ENCODE measurements around the gene TNRC6A. TPM values are rescaled to one million over a fixed set of nuclear protein-coding genes. Genes with fewer than 3 reads are reported as not detected.

The TNRC6A gene
- total and polyA plus RNA-seq, 2 experiments from 2014 or later = 93.1 to 124 TPM

GRCh38 chr16:24837969-24838368, 108.5 kb downstream of the TNRC6A start:
- Histone ChIP-seq H3K4me2 (no peak overlapping the region), H3K4me1 (ENCODE audit: insufficient read depth) (no peaks in the 10 kb centered on the region), H3K27ac (ENCODE audit: low read depth) (no peak overlapping the region), H3K36me3 (ENCODE audit: insufficient read depth) (no peaks in the 10 kb centered on the region), H3K27me3 (ENCODE audit: insufficient read depth) (no peaks in the 10 kb centered on the region), H4K20me1 (replicated peaks; ENCODE audit: insufficient read depth) (no peaks in the 10 kb centered on the region; the same call in 1 of the 2 replicates), H3K4me3 (no peak overlapping the region), H3K9me2 (ENCODE audit: insufficient read depth) (0 out of 2 replicates have a peak, but pooled peaks cover 5% of the 10 kb centered on the region), H3F3A (replicated peaks; ENCODE audit: low read depth) (no peaks in the 10 kb centered on the region), H3K79me2 (replicated peaks; ENCODE audit: insufficient read depth) (no peaks in the 10 kb centered on the region), H2AFZ (no peak overlapping the region)
- no peak for DNase-seq (ENCODE audit: low spot score)
- no peak for ATAC-seq
- no peaks in the 10 kb centered on the region; the same call in 2 of the 3 replicates for H3K9me3 Mint-ChIP-seq
- H3K27me3 Mint-ChIP-seq (ENCODE audit: insufficient read depth, low read depth, poor library complexity) = peaks cover 2% of the 10 kb centered on the region
- H3K4me3 Mint-ChIP-seq = no peak overlapping the region
- H3K27ac Mint-ChIP-seq = no peak overlapping the region
- no peaks in the 10 kb centered on the region for H3K36me3 Mint-ChIP-seq (ENCODE audit: low read depth)
- TF ChIP-seq CREB1 (CRISPR knock-in tag; IDR thresholded peaks at IDR 0.05; ENCODE audit: low read depth) (no peak), EZH2 (IDR thresholded peaks at IDR 0.05; ENCODE audit: low read depth, unreplicated experiment) (no peak), EZH2phosphoT487 (IDR thresholded peaks at IDR 0.05; ENCODE audit: unreplicated experiment) (no peak), NANOG (IDR thresholded peaks at IDR 0.05; ENCODE audit: borderline replicate concordance) (no peak), ETS1 (IDR thresholded peaks at IDR 0.05) (no peak), REST (IDR thresholded peaks at IDR 0.05; ENCODE audit: unreplicated experiment) (no peak), JUNB (IDR thresholded peaks at IDR 0.05; ENCODE audit: unreplicated experiment) (no peak), CTCF (conservative IDR thresholded peaks at IDR 0.05; ENCODE audit: low read depth in 2 of 2) (no peak), POLR2AphosphoS5 (IDR thresholded peaks at IDR 0.05; ENCODE audit: low read depth) (no peak), STAT1 (IDR thresholded peaks at IDR 0.05; ENCODE audit: unreplicated experiment) (no peak), ZNF462 (CRISPR knock-in tag; IDR thresholded peaks at IDR 0.05) (no peak), ZNF331 (CRISPR knock-in tag; IDR thresholded peaks at IDR 0.05; ENCODE audit: low read depth) (no peak), ZNF114 (CRISPR knock-in tag; IDR thresholded peaks at IDR 0.05) (no peak)
- H3K4me1 Mint-ChIP-seq = no peaks in the 10 kb centered on the region
